Mesendoderm (in vitro differentiated cells): ENCODE results near the gene SPSB1.

Experiments
- DNase-seq: peaks from one replicate; pipeline ENCODE4 v3.0.0; 2013
- H2AK5ac ChIP-seq: 2 replicates; pipeline ENCODE4 v1.6.1; 2013; ENCODE audit warnings: low read length, inconsistent platforms
- H2BK120ac ChIP-seq: 2 replicates; pipeline ENCODE4 v1.6.1; 2013; ENCODE audit warnings: low read depth, mild to moderate bottlenecking, low read length, moderate library complexity, mixed read lengths
- H2BK15ac ChIP-seq: replicated peaks from 2 replicates; pipeline ENCODE4 v1.6.1; 2013; ENCODE audit warnings: low read depth, mild to moderate bottlenecking, moderate library complexity
- H2BK5ac ChIP-seq: 2 replicates; pipeline ENCODE4 v1.6.1; 2013; ENCODE audit warnings: low read length, inconsistent platforms
- H3K18ac ChIP-seq: 2 replicates; pipeline ENCODE4 v1.6.1; 2013; ENCODE audit warnings: mild to moderate bottlenecking, low read length, mixed read lengths
- H3K23ac ChIP-seq: one replicate; pipeline ENCODE4 v1.6.1; 2013; ENCODE audit warnings: low read length
- H3K27ac ChIP-seq: 2 replicates; pipeline ENCODE4 v1.5.1; 2013; ENCODE audit warnings: low read depth, mild to moderate bottlenecking, inconsistent platforms, low read length, moderate library complexity
- H3K27me3 ChIP-seq: 2 replicates; pipeline ENCODE4 v1.6.1; 2013; ENCODE audit warnings: low read length, control low read depth, mild to moderate bottlenecking, inconsistent platforms; ENCODE audit not compliant: insufficient read depth, poor library complexity
- H3K36me3 ChIP-seq: 2 replicates; pipeline ENCODE4 v1.6.1; 2013; ENCODE audit warnings: low read length, inconsistent platforms; ENCODE audit not compliant: control insufficient read depth, insufficient read depth
- H3K4ac ChIP-seq: one replicate; pipeline ENCODE4 v1.6.1; 2013; ENCODE audit warnings: low read depth, mild to moderate bottlenecking, low read length, moderate library complexity
- H3K4me1 ChIP-seq: 2 replicates; pipeline ENCODE4 v1.6.1; 2013; ENCODE audit warnings: low read depth, low read length, inconsistent platforms; ENCODE audit not compliant: control insufficient read depth
- H3K4me2 ChIP-seq: 2 replicates; pipeline ENCODE4 v1.6.1; 2013; ENCODE audit warnings: low read length
- H3K4me3 ChIP-seq: 2 replicates; pipeline ENCODE4 v1.5.1; 2013; ENCODE audit warnings: mild to moderate bottlenecking, low read length
- H3K56ac ChIP-seq: one replicate; pipeline ENCODE4 v1.6.1; 2013; ENCODE audit warnings: low read length
- H3K79me1 ChIP-seq: 2 replicates; pipeline ENCODE4 v1.6.1; 2013; ENCODE audit warnings: low read length, inconsistent platforms
- H3K79me2 ChIP-seq: 2 replicates; pipeline ENCODE4 v1.6.1; 2013; ENCODE audit warnings: mild to moderate bottlenecking, low read length; ENCODE audit not compliant: control insufficient read depth, insufficient read depth
- H3K9ac ChIP-seq: 2 replicates; pipeline ENCODE4 v1.6.1; 2013; ENCODE audit warnings: low read length, inconsistent platforms
- H4K5ac ChIP-seq: one replicate; pipeline ENCODE4 v1.6.1; 2013; ENCODE audit warnings: low read length
- H4K8ac ChIP-seq: one replicate; pipeline ENCODE4 v1.6.1; 2013; ENCODE audit warnings: low read depth, mild to moderate bottlenecking, control low read depth, low read length, moderate library complexity
- WGBS: extraction: QIAGEN DNeasy Blood & Tissue Kit; methylation state at CpG from one replicate; pipeline ENCODE4 v1.1.7; 2013; ENCODE audit warnings: low lambda C conversion rate, missing lambda C conversion rate; ENCODE audit not compliant: insufficient coverage; ENCODE audit errors: extremely low coverage; 5-methylcytosine and 5-hydroxymethylcytosine counted together

The SPSB1 gene

GRCh38 chr1:9302745-9303524 is 10.2 kb downstream of the SPSB1 start:
- Histone ChIP-seq H3K79me1 (peaks cover 19% of the 10 kb centered on the region), H3K79me2 (peaks cover 2% of the 10 kb centered on the region), H4K5ac (no peak overlapping the region), H3K4me3 (no peak overlapping the region), H3K4ac (no peak overlapping the region), H3K36me3 (no peaks in the 10 kb centered on the region), H3K27ac (no peak overlapping the region), H3K56ac (no peak overlapping the region), H2BK120ac (no peak overlapping the region), H3K9ac (no peak overlapping the region), H2BK5ac (no peak overlapping the region), H3K23ac (no peak overlapping the region), H2AK5ac (no peak overlapping the region), H3K18ac (no peak overlapping the region), H3K4me1 (no peaks in the 10 kb centered on the region), H2BK15ac (no peak overlapping the region), H3K4me2 (no peak overlapping the region), H4K8ac (no peak overlapping the region), H3K27me3 (no peaks in the 10 kb centered on the region)
- DNase-seq = no peak
- WGBS = no CpG with 5 or more reads among the region's 9 CpGs

GRCh38 chr1:9303916-9304315 is 11.2 kb downstream of the SPSB1 start:
- Histone ChIP-seq H2BK15ac (no peak overlapping the region), H2AK5ac (no peak overlapping the region), H3K23ac (no peak overlapping the region), H3K56ac (no peak overlapping the region), H3K9ac (no peak overlapping the region), H4K5ac (no peak overlapping the region), H3K4me2 (no peak overlapping the region), H4K8ac (no peak overlapping the region), H3K27me3 (no peaks in the 10 kb centered on the region), H3K18ac (no peak overlapping the region), H3K4ac (no peak overlapping the region), H3K4me3 (no peak overlapping the region), H3K27ac (no peak overlapping the region), H3K79me1 (peaks cover 23% of the 10 kb centered on the region), H2BK120ac (no peak overlapping the region), H3K4me1 (no peaks in the 10 kb centered on the region), H3K79me2 (peaks cover 2% of the 10 kb centered on the region), H3K36me3 (no peaks in the 10 kb centered on the region), H2BK5ac (no peak overlapping the region)
- WGBS = no CpG with 5 or more reads among the region's 6 CpGs
- no peak for DNase-seq

- no peak overlapping the region for H3K4ac ChIP-seq
- DNase-seq = no peak
- no peak overlapping the region for H2BK5ac ChIP-seq
- no peak overlapping the region for H3K4me2 ChIP-seq
- no peak overlapping the region for H4K5ac ChIP-seq
- no peak overlapping the region for H4K8ac ChIP-seq
- H3K4me1 ChIP-seq = no peaks in the 10 kb centered on the region
- H2AK5ac ChIP-seq = no peak overlapping the region
- H3K23ac ChIP-seq = no peak overlapping the region
- no peak overlapping the region for H2BK120ac ChIP-seq
- H3K18ac ChIP-seq = no peak overlapping the region
- no peak overlapping the region for H3K56ac ChIP-seq
- WGBS = no CpG with 5 or more reads among the region's 14 CpGs
- no peaks in the 10 kb centered on the region for H3K27me3 ChIP-seq
- H3K9ac ChIP-seq = no peak overlapping the region
- no peak overlapping the region for H3K4me3 ChIP-seq
- H3K27ac ChIP-seq = no peak overlapping the region
- H3K36me3 ChIP-seq = no peaks in the 10 kb centered on the region
- H2BK15ac ChIP-seq = no peak overlapping the region
- H3K79me1 ChIP-seq = peaks cover 23% of the 10 kb centered on the region
- peaks cover 2% of the 10 kb centered on the region for H3K79me2 ChIP-seq
These were observed 12.5 kb downstream of the SPSB1 start for GRCh38 chr1:9305216-9305615.

GRCh38 chr1:9306006-9306405 is 13.3 kb downstream of the SPSB1 start:
- Histone ChIP-seq H3K36me3 (no peaks in the 10 kb centered on the region), H3K9ac (no peak overlapping the region)
- WGBS = no CpG with 5 or more reads among the region's 14 CpGs

GRCh38 chr1:9307303-9307702 is 14.6 kb downstream of the SPSB1 start:
- Histone ChIP-seq H3K56ac (no peak overlapping the region), H3K36me3 (no peaks in the 10 kb centered on the region), H3K23ac (no peak overlapping the region), H3K18ac (no peak overlapping the region), H3K4me2 (no peak overlapping the region), H2BK5ac (no peak overlapping the region), H3K27me3 (no peaks in the 10 kb centered on the region), H3K79me1 (peaks cover 20% of the 10 kb centered on the region), H2BK120ac (no peak overlapping the region), H2AK5ac (no peak overlapping the region), H3K27ac (no peak overlapping the region), H4K8ac (no peak overlapping the region), H3K4me3 (no peak overlapping the region), H4K5ac (no peak overlapping the region), H2BK15ac (no peak overlapping the region), H3K79me2 (peaks cover under 1% of the 10 kb centered on the region), H3K9ac (no peak overlapping the region), H3K4me1 (peaks cover 5% of the 10 kb centered on the region), H3K4ac (no peak overlapping the region)
- no peak for DNase-seq
- no CpG with 5 or more reads among the region's 10 CpGs for WGBS

More at GRCh38 chr1:9306006-9306405, 13.3 kb downstream of the SPSB1 start:
- Histone ChIP-seq H3K27ac (no peak overlapping the region), H3K4ac (no peak overlapping the region), H3K4me1 (no peaks in the 10 kb centered on the region), H2BK15ac (no peak overlapping the region), H4K5ac (no peak overlapping the region), H4K8ac (no peak overlapping the region), H2AK5ac (no peak overlapping the region), H3K79me2 (no peaks in the 10 kb centered on the region), H3K56ac (no peak overlapping the region), H3K27me3 (no peaks in the 10 kb centered on the region), H3K79me1 (peaks cover 20% of the 10 kb centered on the region), H3K23ac (no peak overlapping the region), H2BK5ac (no peak overlapping the region), H3K18ac (no peak overlapping the region), H3K4me2 (no peak overlapping the region), H2BK120ac (no peak overlapping the region), H3K4me3 (no peak overlapping the region)
- DNase-seq = no peak
